ENCODE measurements around the gene SSBP3.

Gene SSBP3

GRCh38 chr1:54409156-54410142 lies 3.3 kb upstream of the SSBP3 start:
- no peak for DNase-seq

DNA sequence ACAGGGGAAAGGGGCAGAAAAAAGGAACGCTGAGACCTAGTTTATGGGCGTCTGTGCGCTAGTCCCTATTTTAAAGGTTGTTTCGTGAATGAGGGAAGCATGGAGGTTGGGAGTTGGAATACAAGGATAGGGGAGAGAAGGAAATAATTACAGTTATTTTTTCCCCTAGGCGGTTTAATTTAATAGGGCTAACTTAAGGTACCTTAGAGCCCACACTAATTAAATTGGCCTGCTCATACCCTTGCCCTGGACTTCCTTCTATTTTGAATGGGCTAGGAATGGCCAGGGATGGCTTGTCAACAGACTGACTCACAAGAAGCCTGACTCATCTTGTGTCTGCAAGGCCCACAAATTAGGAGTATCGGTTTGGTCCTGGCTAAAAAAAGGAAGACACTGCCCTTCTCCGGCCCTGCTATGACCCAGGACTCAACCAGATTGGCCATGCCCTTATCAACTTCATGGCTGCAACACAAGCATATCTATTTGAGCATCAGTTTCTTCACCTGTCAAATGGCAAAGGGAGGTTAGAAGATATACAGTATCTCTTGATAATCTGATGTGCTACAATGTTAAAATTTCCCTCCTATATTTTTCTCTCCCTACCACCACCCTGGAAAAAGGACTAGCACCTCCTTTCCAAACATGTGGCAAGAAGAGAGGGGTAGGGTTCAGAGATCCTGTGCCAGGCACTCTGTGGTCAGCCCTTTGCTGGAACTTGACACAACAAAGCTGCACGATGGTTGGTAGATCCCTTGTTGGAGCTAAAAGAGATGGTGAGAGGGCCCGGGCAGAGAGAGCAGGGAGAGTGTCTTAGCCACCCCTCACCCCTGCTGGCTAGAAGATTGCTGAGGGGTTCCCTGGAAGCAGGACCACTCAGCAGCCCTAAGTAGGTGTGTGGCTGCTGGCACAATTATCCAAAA lies 2.2 kb upstream of the SSBP3 start:
- no peak for DNase-seq

GRCh38 chr1:54407404-54408146 lies 1.4 kb upstream of the SSBP3 start:
- peak; percentile 90 to 91 for DNase-seq

GRCh38 chr1:54407154-54407403 lies 885 bp upstream of the SSBP3 start:
- DNase-seq: no peak

GRCh38 chr1:54405898-54406293 lies 298 bp downstream of the SSBP3 start:
- no peak for DNase-seq

DNA sequence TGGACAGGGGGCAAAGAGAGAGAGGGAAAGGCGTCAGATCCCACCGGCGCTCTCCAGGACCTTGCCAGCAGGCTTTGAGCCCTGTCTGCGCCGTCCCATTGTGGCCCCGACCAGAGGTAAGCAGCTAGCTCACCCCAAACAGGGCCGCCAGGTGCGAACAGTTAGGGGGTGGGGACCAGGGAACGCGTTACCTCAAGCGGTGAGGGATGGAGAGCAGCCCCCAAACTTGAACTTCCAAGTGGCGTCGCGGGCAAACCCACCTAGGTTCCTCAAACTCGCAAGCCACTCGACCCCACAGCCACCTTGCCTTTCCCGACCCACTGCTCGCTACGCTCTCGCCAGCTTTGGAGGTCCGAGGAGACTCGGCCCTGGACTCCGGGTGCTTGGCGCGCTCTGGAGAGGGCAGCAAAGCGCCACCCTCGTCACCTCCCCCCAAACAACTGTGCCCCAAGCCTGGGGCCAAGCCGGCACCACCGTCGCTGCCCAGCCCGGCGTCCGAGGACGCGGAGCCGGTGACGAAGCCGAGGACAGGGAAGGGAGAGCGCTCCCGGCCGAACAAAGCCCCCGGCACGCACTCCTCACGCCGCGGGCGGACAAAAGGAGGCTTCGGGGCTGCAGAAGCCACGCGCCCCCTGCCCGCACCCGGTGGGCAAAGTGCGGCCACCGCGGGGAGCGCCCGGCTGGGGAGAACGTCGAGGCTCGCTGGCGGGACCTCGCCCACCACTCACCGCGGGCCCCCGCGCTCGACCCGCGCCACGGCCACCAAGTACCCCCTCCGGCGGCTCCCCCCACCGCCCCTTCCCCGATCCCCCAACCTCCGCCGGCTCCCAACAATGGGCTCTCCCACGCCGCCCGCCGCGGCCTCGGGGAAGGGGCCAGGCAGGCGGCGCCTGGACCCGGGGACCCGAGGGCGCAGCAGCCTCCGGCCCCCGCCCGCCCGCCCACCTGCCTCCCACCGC lies 976 bp downstream of the SSBP3 start:
- DNase-seq: peak in 1 of 2 experiments; percentile 9

GRCh38 chr1:54404263-54404662 lies 1.9 kb downstream of the SSBP3 start:
- DNase-seq: no peak

- DNase-seq: peak; percentile 23 to 32
These were observed 2.4 kb downstream of the SSBP3 start for GRCh38 chr1:54403808-54404261.

DNA sequence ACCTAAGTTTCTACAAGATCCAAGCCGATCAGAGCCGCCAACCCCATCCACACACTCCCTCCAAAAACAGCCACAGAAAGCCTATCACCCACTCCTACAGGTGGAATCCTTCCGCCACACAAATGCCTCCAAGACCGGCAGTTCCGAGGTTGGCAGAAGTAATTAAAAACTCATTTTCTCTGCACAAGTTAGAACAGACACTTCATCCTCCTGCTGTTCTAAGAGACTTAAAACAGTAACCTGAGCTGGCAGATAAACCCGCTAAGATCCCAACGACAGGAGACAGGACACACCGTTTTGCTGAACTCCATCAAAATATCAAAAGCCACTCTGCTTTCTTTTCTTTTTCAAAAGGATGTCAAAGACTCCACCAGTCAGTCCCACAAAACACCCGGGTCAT lies 2.8 kb downstream of the SSBP3 start:
- no peak for DNase-seq

DNA sequence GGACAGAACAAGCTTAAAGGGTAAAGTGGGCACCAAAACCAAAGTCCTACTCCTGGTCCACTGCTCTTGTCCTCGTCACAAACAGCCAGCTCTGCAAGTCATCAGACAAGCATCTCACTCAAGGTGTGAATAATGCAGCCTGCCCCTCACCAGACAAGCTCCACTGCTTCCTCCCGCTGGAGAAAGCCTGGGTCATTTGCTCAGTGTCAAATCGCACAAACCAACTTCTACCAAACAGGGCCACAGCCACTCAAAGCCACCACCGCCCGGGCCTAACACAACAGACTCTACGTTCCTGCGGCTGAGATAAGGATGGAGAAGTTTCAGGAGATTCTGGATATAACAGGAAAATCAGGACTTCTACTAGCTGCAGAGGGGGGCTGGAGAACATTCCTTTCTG lies 3.3 kb downstream of the SSBP3 start:
- DNase-seq: no peak

- DNase-seq: no peak
These were observed 4.4 kb downstream of the SSBP3 start for GRCh38 chr1:54401799-54402198.

DNA sequence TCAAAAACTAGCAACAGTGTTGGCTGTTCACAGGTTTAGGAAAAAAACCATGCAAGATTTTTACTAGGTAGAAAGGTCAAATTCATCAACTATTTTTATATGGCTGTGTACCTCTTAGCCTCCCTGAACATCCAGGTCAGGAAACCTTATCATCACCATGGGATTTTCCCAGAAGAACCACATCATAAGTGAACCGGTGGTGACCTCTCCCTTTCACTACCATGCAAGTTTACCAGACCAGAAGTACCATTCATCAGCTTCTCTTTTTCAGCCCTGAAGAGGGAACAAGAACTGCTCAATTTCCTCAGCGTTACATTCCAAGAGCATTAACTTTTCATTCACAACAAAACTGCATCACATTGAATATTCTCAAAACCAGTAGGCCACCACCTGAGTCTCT lies 5.9 kb downstream of the SSBP3 start:
- no peak for DNase-seq

DNA sequence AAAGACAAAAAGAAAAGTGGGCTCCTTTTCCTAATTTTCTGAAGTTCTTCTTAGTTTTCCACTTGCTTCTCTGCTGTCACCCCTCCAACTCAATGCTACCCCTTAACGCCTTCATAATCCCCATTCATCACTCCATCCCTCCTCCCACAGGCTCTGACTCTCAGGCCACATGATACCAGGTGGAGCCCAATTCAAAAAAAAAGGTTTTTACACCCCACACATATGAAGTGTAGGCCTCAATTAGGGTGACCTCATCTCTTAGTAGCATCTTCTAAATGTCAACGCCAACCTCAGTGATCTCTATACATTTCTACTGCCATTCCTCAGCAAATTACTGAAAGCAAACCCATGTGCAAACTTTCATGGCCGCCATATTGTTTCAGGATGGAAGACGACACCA lies 6.4 kb downstream of the SSBP3 start:
- no peak for DNase-seq

DNA sequence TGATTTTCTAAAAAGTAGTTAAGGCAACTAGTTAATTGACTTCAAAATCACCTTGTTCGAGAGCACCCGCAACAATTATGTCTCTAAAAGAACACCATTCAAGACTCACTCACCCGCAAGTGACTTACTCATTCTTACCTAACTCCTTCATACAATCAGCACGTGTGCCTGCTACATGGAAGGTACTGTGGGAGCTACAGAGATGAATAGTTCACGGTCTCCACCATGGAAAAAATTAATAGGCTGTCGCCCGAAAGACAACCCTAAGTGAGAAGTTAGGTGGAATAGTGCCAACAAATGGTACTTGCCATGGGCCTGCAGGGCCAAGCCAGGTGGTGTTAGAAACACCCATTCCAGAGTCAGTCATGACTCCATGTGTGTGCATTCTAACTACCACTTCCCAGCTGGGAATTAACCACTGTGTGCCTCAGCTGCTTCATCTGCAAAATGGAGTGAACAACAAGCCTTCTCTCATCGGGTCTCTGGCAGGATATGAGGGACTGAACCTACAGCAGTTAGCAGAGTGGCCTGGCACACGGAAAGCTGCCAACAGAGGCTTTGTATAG lies 7.1 kb downstream of the SSBP3 start:
- DNase-seq: no peak

- DNase-seq: no peak
These were observed 8.2 kb downstream of the SSBP3 start for GRCh38 chr1:54397980-54398379.

DNA sequence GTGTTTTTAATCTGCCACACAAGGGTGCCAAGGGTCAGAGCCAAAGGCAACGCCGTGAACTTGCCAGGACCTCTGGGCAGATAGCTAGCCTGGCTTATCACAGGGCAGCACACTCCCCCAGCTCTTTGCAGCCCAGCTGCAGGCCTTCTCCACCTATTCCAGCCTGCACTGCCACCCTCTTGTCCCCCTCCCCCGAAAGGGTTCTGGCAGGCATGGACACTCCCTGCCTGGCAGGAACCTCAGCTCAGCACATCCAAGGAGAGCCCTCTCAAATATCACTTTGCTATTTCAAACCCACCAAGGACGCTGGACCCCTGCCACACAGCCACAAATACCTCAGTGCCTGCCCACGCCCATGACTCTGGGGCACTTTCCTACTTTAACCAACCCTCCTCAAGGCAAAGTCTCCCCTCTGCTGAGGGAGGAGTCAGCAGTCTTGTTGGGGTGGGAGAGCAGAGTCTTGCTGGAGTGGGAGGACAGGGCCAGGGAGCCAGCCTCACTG lies 9.1 kb downstream of the SSBP3 start:
- no peak for DNase-seq

DNA sequence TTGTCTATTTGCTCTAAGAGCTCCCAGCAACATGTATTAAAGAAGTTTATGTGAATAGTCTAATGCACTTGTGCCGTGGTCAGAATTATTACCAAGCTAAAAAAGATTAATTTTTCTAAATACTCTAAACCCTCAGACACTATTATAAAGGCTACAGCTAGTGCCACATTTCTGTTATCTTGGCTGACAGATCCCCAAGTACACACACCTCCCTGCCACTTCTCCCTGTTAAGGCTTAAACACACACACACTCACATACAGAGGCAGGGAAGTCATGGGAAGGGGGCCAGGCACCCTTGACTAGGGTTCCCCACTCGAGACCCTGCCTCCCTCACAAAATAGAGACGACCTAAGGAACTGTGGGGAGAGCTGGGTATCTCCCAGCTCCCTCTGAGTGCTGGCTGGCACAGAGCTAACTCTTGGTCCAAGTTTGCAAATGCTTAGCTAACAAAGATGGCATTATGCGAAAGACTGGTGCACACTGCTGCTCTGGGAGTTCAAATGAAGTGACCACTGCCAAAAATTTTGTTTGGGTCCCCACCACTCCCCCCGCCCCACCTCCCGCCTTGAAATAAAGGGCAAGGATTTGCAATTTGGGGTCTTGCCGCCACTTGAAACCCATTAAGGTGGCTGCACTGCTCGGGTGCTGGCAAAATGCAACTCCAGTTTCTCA lies 9.8 kb downstream of the SSBP3 start:
- DNase-seq: no peak

- DNase-seq: no peak
These were observed 10.8 kb downstream of the SSBP3 start for GRCh38 chr1:54395281-54395934.

DNA sequence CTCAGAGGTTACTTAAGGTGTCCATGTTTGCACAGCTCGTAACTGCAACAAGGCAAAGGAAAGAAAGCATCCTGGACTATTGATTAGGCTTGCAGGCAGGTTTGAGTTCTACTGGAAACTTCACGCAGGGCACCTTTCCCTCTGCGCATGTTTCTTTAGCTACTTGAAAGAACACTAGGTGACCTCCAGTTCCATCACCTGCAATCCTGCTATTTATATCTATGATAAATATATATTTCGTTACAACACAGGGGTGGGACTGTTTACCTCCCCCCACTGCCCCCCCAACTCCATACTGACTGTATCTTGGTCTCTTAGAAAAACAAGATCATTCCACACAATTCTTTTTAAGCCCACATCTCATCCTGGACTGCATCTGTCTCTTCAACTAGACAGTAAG lies 12.1 kb downstream of the SSBP3 start:
- DNase-seq: no peak

DNA sequence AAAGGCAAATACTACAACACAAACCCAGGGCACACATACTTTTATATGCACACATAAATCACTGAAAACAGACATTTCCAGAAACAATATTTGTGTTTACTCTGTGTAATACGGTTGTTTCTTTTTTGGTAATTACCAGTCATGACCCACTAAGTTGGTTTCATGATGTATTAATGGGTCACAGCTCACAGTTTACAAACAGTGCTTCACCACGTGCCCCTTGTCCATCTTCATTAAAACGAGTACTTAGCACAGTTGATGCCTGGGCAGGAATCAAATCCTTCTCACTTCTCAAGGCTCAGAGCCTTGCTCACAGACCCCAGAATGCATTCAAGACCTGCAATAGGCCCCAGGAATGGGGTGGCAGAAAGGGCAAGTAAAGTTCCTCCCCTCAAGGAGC lies 13.8 kb downstream of the SSBP3 start:
- no peak for DNase-seq

Data from AML-193 (cell line).